ENCODE results near the gene ERCC4. TPM values are rescaled to one million over a fixed set of nuclear protein-coding genes. Genes with fewer than 3 reads are reported as not detected.

Gene ERCC4
- total and polyA plus RNA-seq, 7 donors, result 2.4 to 10.8 (median 7.6) TPM

GRCh38 chr16:13940397-13940933, 20.5 kb downstream of the ERCC4 start:
- intact Hi-C loops (cut with DNase I), result loop anchor here in 1 of 2 donors (5.0 kb wide), 1 partner anchor 262 kb away; no protein-coding TSS in a partner anchor
- ATAC-seq (no peak), DNase-seq (no peak)
- WGBS, 3 donors, result 25 to 33% (median 30%) methylated on average over 3 of the region's 3 CpGs
- H3K36me3 ChIP-seq (ENCODE audit: insufficient read depth in 1 of 2, low read depth in 1 of 2), result peaks cover 0 to 30% of the 10 kb centered on the region in 2 donors
- peaks cover 42% of the 10 kb centered on the region for H3K4me1 ChIP-seq
- no peaks in the 10 kb centered on the region for H3K27me3 ChIP-seq (ENCODE audit: insufficient read depth in 3 of 3, low read length in 2 of 3)
- H3K9me3 ChIP-seq, result no peaks in the 10 kb centered on the region
- TF ChIP-seq CTCF (IDR thresholded peaks at IDR 0.05), result no peak
- H3K4me3 ChIP-seq, result no peak overlapping the region
- peak overlapping the region; percentile 52 for H3K27ac ChIP-seq

DNA sequence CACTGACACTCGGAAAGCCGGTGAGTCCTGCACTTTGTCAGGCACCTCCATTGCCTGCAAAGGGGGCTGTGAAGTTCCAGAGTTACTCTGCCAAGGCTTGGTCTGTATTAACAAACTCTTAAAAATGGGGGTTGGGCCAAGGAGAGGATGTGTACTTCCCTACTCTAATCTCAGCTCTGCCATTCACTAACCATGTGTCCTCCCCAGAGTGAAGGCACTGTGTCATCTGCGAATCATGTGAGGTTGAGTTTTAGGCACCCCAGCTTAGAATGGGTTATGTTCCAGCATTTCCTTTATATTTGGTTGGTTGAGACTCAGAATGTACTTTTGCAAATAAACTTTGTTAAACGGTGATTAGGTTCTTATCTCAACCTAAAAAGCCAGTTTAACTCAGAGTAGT, 24.9 kb downstream of the ERCC4 start:
- intact Hi-C loops (cut with DNase I), result loop anchor here in 1 of 2 donors (5.0 kb wide), 1 partner anchor 257 kb away; no protein-coding TSS in a partner anchor
- H3K36me3 ChIP-seq (ENCODE audit: insufficient read depth in 1 of 2, low read depth in 1 of 2), result peaks cover 8 to 59% of the 10 kb centered on the region in 2 donors

GRCh38 chr16:13945744-13946485, 26.0 kb downstream of the ERCC4 start:
- TF ChIP-seq CTCF (IDR thresholded peaks at IDR 0.05), result no peak
- WGBS, 3 donors, result 83 to 97% (median 95%) methylated on average over 9 of the region's 9 CpGs

More for the DNA sequence above, 24.9 kb downstream of the ERCC4 start:
- DNase-seq, result no peak
- no peak overlapping the region for H3K4me3 ChIP-seq
- WGBS, 3 donors, result 94 to 96% (median 95%) methylated on average over 4 of the region's 4 CpGs
- no peaks in the 10 kb centered on the region for H3K27me3 ChIP-seq (ENCODE audit: insufficient read depth in 3 of 3, low read length in 2 of 3)
- no peaks in the 10 kb centered on the region for H3K9me3 ChIP-seq
- no peak overlapping the region for H3K27ac ChIP-seq
- H3K4me1 ChIP-seq, result peaks cover 7% of the 10 kb centered on the region
- no peak for ATAC-seq
- no peak for TF ChIP-seq CTCF (IDR thresholded peaks at IDR 0.05)

DNA sequence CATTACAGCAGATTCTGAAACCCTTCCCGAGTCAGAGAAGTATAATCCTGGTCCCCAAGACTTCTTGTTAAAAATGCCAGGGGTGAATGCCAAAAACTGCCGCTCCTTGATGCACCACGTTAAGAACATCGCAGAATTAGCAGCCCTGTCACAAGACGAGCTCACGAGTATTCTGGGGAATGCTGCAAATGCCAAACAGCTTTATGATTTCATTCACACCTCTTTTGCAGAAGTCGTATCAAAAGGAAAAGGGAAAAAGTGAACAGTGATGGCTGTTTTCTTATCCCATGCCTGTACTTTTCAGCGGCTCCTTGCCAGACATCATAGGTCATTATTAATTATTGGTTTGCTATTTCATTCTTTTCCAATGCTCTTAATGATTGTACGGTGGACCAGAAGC, 28.1 kb downstream of the ERCC4 start:
- 80 to 86% (median 80%) methylated on average over 9 of the region's 9 CpGs for WGBS, 3 donors
- TF ChIP-seq CTCF (IDR thresholded peaks at IDR 0.05), result no peak
- Histone ChIP-seq H3K4me1 (no peaks in the 10 kb centered on the region), H3K27ac (no peak overlapping the region), H3K4me3 (no peak overlapping the region), H3K36me3 (ENCODE audit: insufficient read depth in 1 of 2, low read depth in 1 of 2) (peaks cover 8 to 55% of the 10 kb centered on the region in 2 donors), H3K27me3 (ENCODE audit: insufficient read depth in 3 of 3, low read length in 2 of 3) (no peaks in the 10 kb centered on the region), H3K9me3 (no peaks in the 10 kb centered on the region)
- intact Hi-C loops (cut with DNase I), result no loop called here
- DNase-seq, result no peak
- ATAC-seq, result no peak

More at GRCh38 chr16:13945744-13946485, 26.0 kb downstream of the ERCC4 start:
- Histone ChIP-seq H3K27me3 (ENCODE audit: insufficient read depth in 3 of 3, low read length in 2 of 3) (no peaks in the 10 kb centered on the region), H3K4me1 (peaks cover under 1% of the 10 kb centered on the region), H3K36me3 (ENCODE audit: insufficient read depth in 1 of 2, low read depth in 1 of 2) (peaks cover 8 to 62% of the 10 kb centered on the region in 2 donors), H3K27ac (no peak overlapping the region), H3K9me3 (no peaks in the 10 kb centered on the region), H3K4me3 (no peak overlapping the region)
- DNase-seq (no peak), ATAC-seq (no peak)
- intact Hi-C loops (cut with DNase I), result no loop called here
